Suprapubic skin (tissue), 4 donors: ENCODE data around the gene MAD1L1.

ENCODE experiments used
- CTCF ChIP-seq, 2 donors: fragments of 200-600 bp in 1 of 2; fragments of 450-650 bp in 1 of 2; sonication (generic) in 1 of 2; IDR thresholded peaks; one replicate each; pipeline ENCODE4 v1.5.1; 2016 to 2019; ENCODE audit warnings: antibody characterized with exemption in 2 of 2, mild to moderate bottlenecking in 1 of 2, moderate library complexity in 1 of 2
- EP300 ChIP-seq: sonication (generic); formaldehyde crosslinking; IDR thresholded peaks from one replicate; pipeline ENCODE4 v1.6.1; 2017; ENCODE audit warnings: antibody characterized with exemption
- POLR2A ChIP-seq, 2 donors: fragments of 450-650 bp; IDR thresholded peaks; one replicate each; pipeline ENCODE4 v1.6.1; 2017; ENCODE audit warnings: antibody characterized with exemption in 2 of 2, mild to moderate bottlenecking in 2 of 2, moderate library complexity in 2 of 2
- POLR2AphosphoS5 ChIP-seq, 3 donors: sonication (generic); formaldehyde crosslinking; IDR thresholded peaks; one replicate each; pipeline ENCODE4 v1.6.1; 2017; ENCODE audit warnings: antibody characterized with exemption in 3 of 3

- TF ChIP-seq EP300: no peak
- TF ChIP-seq POLR2A (IDR thresholded peaks at IDR 0.05): no peak
- no peak for TF ChIP-seq POLR2AphosphoS5 (IDR thresholded peaks at IDR 0.05)
- TF ChIP-seq CTCF (IDR thresholded peaks at IDR 0.05): no peak
Measured at GRCh38 chr7:2282185-2282751, 49.5 kb upstream of the MAD1L1 start.
